Central memory CD8-positive, alpha-beta T cell (primary cell): ENCODE data around the gene SPAG6.
"Not testable (repeated sequence)": the region's sequence is repeated elsewhere in the genome, so short reads cannot be mapped to it uniquely, and the experiment has no call there.

Source experiments
- ATAC-seq: fragments of 150-1000 bp; cut with Tn5 transposase; replicated peaks from 2 replicates; pipeline ENCODE4 v1.10.0; 2022; ENCODE audit warnings: mild to moderate bottlenecking, moderate FRiP score, moderate number of reproducible peaks; ENCODE audit not compliant: poor library complexity, severe bottlenecking; ENCODE audit errors: extremely low read depth
- DNase-seq, 2 donors: peaks; one replicate each; pipeline ENCODE4 v3.0.0; 2021; ENCODE audit warnings: low spot score in 2 of 2
- H3K27ac Mint-ChIP-seq: one replicate; pipeline ENCODE4 v1.8.0; 2022; ENCODE audit warnings: low read depth, mild to moderate bottlenecking, moderate library complexity, mixed read lengths
- H3K27me3 Mint-ChIP-seq: one replicate; pipeline ENCODE4 v1.8.0; 2022; ENCODE audit warnings: mixed read lengths
- H3K36me3 Mint-ChIP-seq: one replicate; pipeline ENCODE4 v1.8.0; 2022; ENCODE audit warnings: mild to moderate bottlenecking, moderate library complexity, mixed read lengths; ENCODE audit not compliant: insufficient read depth
- H3K4me1 Mint-ChIP-seq: one replicate; pipeline ENCODE4 v1.8.0; 2022; ENCODE audit warnings: mixed read lengths
- H3K4me3 Mint-ChIP-seq: one replicate; pipeline ENCODE4 v1.8.0; 2022; ENCODE audit warnings: mild to moderate bottlenecking, moderate library complexity, mixed read lengths
- H3K9me3 Mint-ChIP-seq: one replicate; pipeline ENCODE4 v1.8.0; 2022; ENCODE audit warnings: mixed read lengths

The SPAG6 gene

GRCh38 chr10:22374489-22375126 is 29.3 kb downstream of the SPAG6 start:
- no peaks in the 10 kb centered on the region for H3K9me3 Mint-ChIP-seq
- H3K4me1 Mint-ChIP-seq, result no peaks in the 10 kb centered on the region
- H3K36me3 Mint-ChIP-seq, result no peaks in the 10 kb centered on the region
- H3K4me3 Mint-ChIP-seq, result no peak overlapping the region
- DNase-seq, result no peak
- H3K27ac Mint-ChIP-seq, result no peak overlapping the region
- no peak for ATAC-seq
- H3K27me3 Mint-ChIP-seq, result no peaks in the 10 kb centered on the region

GRCh38 chr10:22379059-22379458 is 33.8 kb downstream of the SPAG6 start:
- H3K9me3 Mint-ChIP-seq, result no peaks in the 10 kb centered on the region
- ATAC-seq (no peak), DNase-seq (no peak)
- no peak overlapping the region for H3K4me3 Mint-ChIP-seq
- H3K27ac Mint-ChIP-seq, result no peak overlapping the region
- no peaks in the 10 kb centered on the region for H3K4me1 Mint-ChIP-seq
- H3K36me3 Mint-ChIP-seq, result no peaks in the 10 kb centered on the region
- peaks cover 10% of the 10 kb centered on the region for H3K27me3 Mint-ChIP-seq

- DNase-seq (no peak), ATAC-seq (no peak)
- Mint-ChIP-seq H3K9me3 (no peaks in the 10 kb centered on the region), H3K27ac (no peak overlapping the region), H3K4me1 (no peaks in the 10 kb centered on the region), H3K36me3 (no peaks in the 10 kb centered on the region), H3K4me3 (no peak overlapping the region), H3K27me3 (peaks cover 10% of the 10 kb centered on the region)
These were observed 36.0 kb downstream of the SPAG6 start for GRCh38 chr10:22381262-22381661.

GRCh38 chr10:22386503-22386902 is 41.2 kb downstream of the SPAG6 start:
- Mint-ChIP-seq H3K27ac (no peak overlapping the region), H3K27me3 (peaks cover 4% of the 10 kb centered on the region), H3K9me3 (no peaks in the 10 kb centered on the region), H3K4me3 (no peak overlapping the region), H3K36me3 (no peaks in the 10 kb centered on the region), H3K4me1 (no peaks in the 10 kb centered on the region)
- DNase-seq (no peak), ATAC-seq (no peak)

- no peak for DNase-seq
- H3K27me3 Mint-ChIP-seq, result no peaks in the 10 kb centered on the region
- H3K4me1 Mint-ChIP-seq, result no peaks in the 10 kb centered on the region
- H3K27ac Mint-ChIP-seq, result no peak overlapping the region
- ATAC-seq, result no peak
- no peaks in the 10 kb centered on the region for H3K36me3 Mint-ChIP-seq
- H3K9me3 Mint-ChIP-seq, result no peaks in the 10 kb centered on the region
- no peak overlapping the region for H3K4me3 Mint-ChIP-seq
These were observed 44.7 kb downstream of the SPAG6 start for GRCh38 chr10:22389856-22390589.

- ATAC-seq (no peak), DNase-seq (no peak)
- Mint-ChIP-seq H3K27me3 (peaks cover 14% of the 10 kb centered on the region), H3K9me3 (no peaks in the 10 kb centered on the region), H3K36me3 (no peaks in the 10 kb centered on the region), H3K27ac (no peak overlapping the region), H3K4me3 (no peak overlapping the region), H3K4me1 (no peaks in the 10 kb centered on the region)
These were observed 46.3 kb downstream of the SPAG6 start for GRCh38 chr10:22391600-22391999.

- H3K36me3 Mint-ChIP-seq, ATAC-seq, H3K4me3 Mint-ChIP-seq, H3K9me3 Mint-ChIP-seq, H3K27ac Mint-ChIP-seq, H3K4me1 Mint-ChIP-seq, DNase-seq: not testable (repeated sequence)
- peaks cover 16% of the 10 kb centered on the region for H3K27me3 Mint-ChIP-seq
These were observed 50.9 kb downstream of the SPAG6 start for GRCh38 chr10:22396195-22396594.

- H3K27ac Mint-ChIP-seq, H3K4me1 Mint-ChIP-seq, H3K4me3 Mint-ChIP-seq, H3K9me3 Mint-ChIP-seq, H3K36me3 Mint-ChIP-seq, ATAC-seq, DNase-seq: not testable (repeated sequence)
- peaks cover 41% of the 10 kb centered on the region for H3K27me3 Mint-ChIP-seq
These were observed 61.6 kb downstream of the SPAG6 start for GRCh38 chr10:22406916-22407315.

GRCh38 chr10:22410394-22410793 is 65.1 kb downstream of the SPAG6 start:
- H3K27me3 Mint-ChIP-seq, result peaks cover 41% of the 10 kb centered on the region
- H3K9me3 Mint-ChIP-seq, result no peaks in the 10 kb centered on the region
- DNase-seq (no peak), ATAC-seq (no peak)
- no peak overlapping the region for H3K4me3 Mint-ChIP-seq
- no peaks in the 10 kb centered on the region for H3K36me3 Mint-ChIP-seq
- no peak overlapping the region for H3K27ac Mint-ChIP-seq
- H3K4me1 Mint-ChIP-seq, result no peaks in the 10 kb centered on the region

- no peak for ATAC-seq
- H3K4me1 Mint-ChIP-seq, result no peaks in the 10 kb centered on the region
- H3K9me3 Mint-ChIP-seq, result no peaks in the 10 kb centered on the region
- peaks cover 38% of the 10 kb centered on the region for H3K27me3 Mint-ChIP-seq
- no peak overlapping the region for H3K27ac Mint-ChIP-seq
- no peak for DNase-seq
- no peaks in the 10 kb centered on the region for H3K36me3 Mint-ChIP-seq
- no peak overlapping the region for H3K4me3 Mint-ChIP-seq
These were observed 65.5 kb downstream of the SPAG6 start for GRCh38 chr10:22410846-22411245.

- Mint-ChIP-seq H3K4me1 (no peaks in the 10 kb centered on the region), H3K27me3 (peaks cover 21% of the 10 kb centered on the region), H3K9me3 (no peaks in the 10 kb centered on the region), H3K36me3 (no peaks in the 10 kb centered on the region), H3K4me3 (no peak overlapping the region), H3K27ac (no peak overlapping the region)
- ATAC-seq, result no peak
- DNase-seq, result no peak
These were observed 68.8 kb downstream of the SPAG6 start for GRCh38 chr10:22414146-22414545.

GRCh38 chr10:22415072-22415471 is 69.8 kb downstream of the SPAG6 start:
- no peaks in the 10 kb centered on the region for H3K9me3 Mint-ChIP-seq

GRCh38 chr10:22417736-22418268 is 72.5 kb downstream of the SPAG6 start:
- no peak overlapping the region for H3K4me3 Mint-ChIP-seq
- DNase-seq (no peak), ATAC-seq (no peak)
- H3K36me3 Mint-ChIP-seq, result no peaks in the 10 kb centered on the region
- H3K4me1 Mint-ChIP-seq, result no peaks in the 10 kb centered on the region
- no peak overlapping the region for H3K27ac Mint-ChIP-seq
- no peaks in the 10 kb centered on the region for H3K9me3 Mint-ChIP-seq
- no peaks in the 10 kb centered on the region for H3K27me3 Mint-ChIP-seq

More at GRCh38 chr10:22415072-22415471, 69.8 kb downstream of the SPAG6 start:
- Mint-ChIP-seq H3K4me1 (no peaks in the 10 kb centered on the region), H3K36me3 (no peaks in the 10 kb centered on the region), H3K27ac (no peak overlapping the region), H3K27me3 (peaks cover 11% of the 10 kb centered on the region), H3K4me3 (no peak overlapping the region)
- DNase-seq (no peak), ATAC-seq (no peak)
